ENCODE data around the gene CHPF. TPM values are rescaled to one million over a fixed set of nuclear protein-coding genes. Genes with fewer than 3 reads are reported as not detected.

CHPF gene
- total RNA-seq, 6 donors from 2014 or later = 41.9 to 125 (median 60.2) TPM

GRCh38 chr2:219547621-219548020, 4.0 kb upstream of the CHPF start:
- no peak for ATAC-seq (ENCODE audit: low FRiP score in 2 of 2)
- Histone ChIP-seq H3K27me3 (peaks cover 0 to 12% (median 5%) of the 10 kb centered on the region in 4 donors), H3K4me1 (peaks cover 23 to 31% (median 26%) of the 10 kb centered on the region in 4 donors), H3K27ac (no peak overlapping the region), H3K9me3 (no peaks in the 10 kb centered on the region), H3K36me3 (no peaks in the 10 kb centered on the region), H3K4me3 (no peak overlapping the region)
- TF ChIP-seq EP300 (IDR thresholded peaks at IDR 0.05) = no peak
- TF ChIP-seq, protein P1, sequence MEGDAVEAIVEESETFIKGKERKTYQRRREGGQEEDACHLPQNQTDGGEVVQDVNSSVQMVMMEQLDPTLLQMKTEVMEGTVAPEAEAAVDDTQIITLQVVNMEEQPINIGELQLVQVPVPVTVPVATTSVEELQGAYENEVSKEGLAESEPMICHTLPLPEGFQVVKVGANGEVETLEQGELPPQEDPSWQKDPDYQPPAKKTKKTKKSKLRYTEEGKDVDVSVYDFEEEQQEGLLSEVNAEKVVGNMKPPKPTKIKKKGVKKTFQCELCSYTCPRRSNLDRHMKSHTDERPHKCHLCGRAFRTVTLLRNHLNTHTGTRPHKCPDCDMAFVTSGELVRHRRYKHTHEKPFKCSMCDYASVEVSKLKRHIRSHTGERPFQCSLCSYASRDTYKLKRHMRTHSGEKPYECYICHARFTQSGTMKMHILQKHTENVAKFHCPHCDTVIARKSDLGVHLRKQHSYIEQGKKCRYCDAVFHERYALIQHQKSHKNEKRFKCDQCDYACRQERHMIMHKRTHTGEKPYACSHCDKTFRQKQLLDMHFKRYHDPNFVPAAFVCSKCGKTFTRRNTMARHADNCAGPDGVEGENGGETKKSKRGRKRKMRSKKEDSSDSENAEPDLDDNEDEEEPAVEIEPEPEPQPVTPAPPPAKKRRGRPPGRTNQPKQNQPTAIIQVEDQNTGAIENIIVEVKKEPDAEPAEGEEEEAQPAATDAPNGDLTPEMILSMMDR (IDR thresholded peaks at IDR 0.05) = no peak
- TF ChIP-seq POLR2A (IDR thresholded peaks at IDR 0.05) = no peak
- TF ChIP-seq POLR2AphosphoS5 (IDR thresholded peaks at IDR 0.05) = no peak
- 93% methylated on average over 17 to 22 of the region's 26 CpGs for WGBS, 2 donors
- peak in 1 of 2 donors; percentile 84 for DNase-seq

GRCh38 chr2:219545943-219546352, 2.3 kb upstream of the CHPF start:
- Histone ChIP-seq H3K27ac (no peak overlapping the region), H3K27me3 (no peaks in the 10 kb centered on the region), H3K9me3 (no peaks in the 10 kb centered on the region), H3K4me3 (no peak overlapping the region), H3K36me3 (peaks cover 0 to 3% (median 0%) of the 10 kb centered on the region in 4 donors), H3K4me1 (peaks cover 24 to 32% (median 26%) of the 10 kb centered on the region in 4 donors)
- WGBS, 2 donors = 58 to 69% methylated on average over 4 of the region's 4 CpGs
- TF ChIP-seq, protein P1 (IDR thresholded peaks at IDR 0.05) = no peak
- TF ChIP-seq EP300 (IDR thresholded peaks at IDR 0.05) (no peak), POLR2A (IDR thresholded peaks at IDR 0.05) (no peak), POLR2AphosphoS5 (IDR thresholded peaks at IDR 0.05) (no peak)
- DNase-seq (no peak), ATAC-seq (ENCODE audit: low FRiP score in 2 of 2) (no peak)

DNA sequence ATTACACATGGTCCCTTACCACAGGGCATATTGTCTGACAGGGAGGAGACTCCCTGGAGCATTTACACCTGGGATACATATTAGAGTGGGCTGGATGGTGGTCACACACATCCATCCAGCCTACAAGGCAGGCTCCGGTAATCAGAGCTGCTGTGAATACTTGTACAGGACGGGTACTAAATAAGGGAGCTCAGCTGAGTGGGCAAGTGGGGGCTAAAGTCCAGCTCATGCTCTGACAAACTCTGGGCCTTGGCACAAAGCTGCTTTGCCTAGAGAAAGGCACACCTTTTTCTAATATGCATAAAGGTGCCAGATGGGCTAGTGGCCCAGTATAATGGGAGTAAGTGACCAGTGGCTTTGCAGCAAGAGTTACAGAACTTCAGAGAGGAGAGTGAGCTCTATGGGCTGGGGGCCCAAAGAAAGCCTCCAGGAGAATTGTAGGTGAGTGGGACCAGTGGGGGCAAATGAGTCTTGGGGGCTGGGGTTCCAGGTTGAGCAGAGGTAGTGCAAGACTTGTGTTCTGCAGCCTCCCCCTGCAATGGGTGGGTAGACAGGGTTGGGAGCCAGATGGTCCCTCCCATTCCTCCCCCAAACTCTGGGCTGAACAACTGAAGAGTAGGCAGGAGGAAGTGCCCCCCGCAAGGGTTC, 1.8 kb upstream of the CHPF start:
- DNase-seq = no peak
- Histone ChIP-seq H3K36me3 (peaks cover 0 to 8% (median 1%) of the 10 kb centered on the region in 4 donors), H3K9me3 (no peaks in the 10 kb centered on the region), H3K27ac (no peak overlapping the region), H3K4me1 (peaks cover 24 to 32% (median 26%) of the 10 kb centered on the region in 4 donors), H3K27me3 (no peaks in the 10 kb centered on the region), H3K4me3 (no peak overlapping the region)
- TF ChIP-seq POLR2A (IDR thresholded peaks at IDR 0.05) = no peak
- TF ChIP-seq, protein P1 (IDR thresholded peaks at IDR 0.05) = no peak
- WGBS, 2 donors = 78 to 86% methylated on average over 3 of the region's 3 CpGs
- ATAC-seq (ENCODE audit: low FRiP score in 2 of 2) = no peak

DNA sequence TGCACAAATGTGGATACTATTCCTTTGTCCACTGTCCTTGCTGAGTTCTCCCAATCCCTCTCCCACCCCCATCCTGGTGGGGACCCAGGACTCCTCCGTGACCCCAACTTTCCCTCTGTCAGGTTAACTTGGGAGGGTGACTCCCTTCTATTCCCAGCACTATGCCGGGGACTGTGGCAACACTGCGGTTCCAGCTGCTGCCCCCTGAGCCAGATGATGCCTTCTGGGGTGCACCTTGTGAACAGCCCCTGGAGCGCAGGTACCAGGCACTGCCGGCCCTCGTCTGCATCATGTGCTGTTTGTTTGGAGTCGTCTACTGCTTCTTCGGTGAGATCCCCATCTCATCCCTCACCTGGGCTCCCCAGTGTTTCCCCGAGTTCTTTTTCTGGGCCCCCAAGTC, 958 bp upstream of the CHPF start:
- Histone ChIP-seq H3K4me3 (peak overlapping the region in 3 of 4 donors; percentile 77 to 80 (median 80)), H3K27ac (peak overlapping the region in 2 of 4 donors; percentile 83 to 86), H3K36me3 (peaks cover 0 to 16% (median 10%) of the 10 kb centered on the region in 4 donors), H3K27me3 (no peaks in the 10 kb centered on the region), H3K9me3 (no peaks in the 10 kb centered on the region), H3K4me1 (peaks cover 24 to 32% (median 26%) of the 10 kb centered on the region in 4 donors)
- 48% methylated on average over 9 of the region's 9 CpGs for WGBS, 2 donors
- TF ChIP-seq POLR2AphosphoS5 (IDR thresholded peaks at IDR 0.05) (no peak), POLR2A (IDR thresholded peaks at IDR 0.05) (no peak), EP300 (IDR thresholded peaks at IDR 0.05) (no peak)
- TF ChIP-seq, protein P1 (IDR thresholded peaks at IDR 0.05) = no peak
- DNase-seq (no peak), ATAC-seq (ENCODE audit: low FRiP score in 2 of 2) (no peak)

Measured in upper lobe of left lung (tissue), 6 donors.